GM10248 (cell line): ENCODE data around the gene PUS7.
"Not testable (repeated sequence)": the region's sequence is repeated elsewhere in the genome, so short reads cannot be mapped to it uniquely, and the experiment has no call there.

Experiments
- CTCF ChIA-PET: fragments of 300-600 bp; sonication (Branson Sonifier 250); formaldehyde crosslinking; extraction: SDS; loops from one replicate; lab custom pipeline; 2021; ENCODE audit warnings: antibody characterized with exemption; lab: Yijun Ruan, JAX
- POLR2A ChIA-PET: fragments of 350-650 bp; sonication (Branson Sonifier 250); formaldehyde crosslinking; extraction: SDS; loops from one replicate; lab custom pipeline; 2020; ENCODE audit warnings: antibody characterized with exemption; lab: Yijun Ruan, JAX
- DNase-seq: peaks from one replicate; pipeline ENCODE4 v3.0.0; 2012; ENCODE audit errors: extremely low spot score
- TF ChIP-seq, protein P1 (sequence below): IDR thresholded peaks from 2 replicates; pipeline ENCODE4 v1.5.1; 2012; ENCODE audit warnings: mild to moderate bottlenecking, low read depth; ENCODE audit errors: extremely low read depth, missing control alignments, control extremely low read depth

PUS7 gene

DNA sequence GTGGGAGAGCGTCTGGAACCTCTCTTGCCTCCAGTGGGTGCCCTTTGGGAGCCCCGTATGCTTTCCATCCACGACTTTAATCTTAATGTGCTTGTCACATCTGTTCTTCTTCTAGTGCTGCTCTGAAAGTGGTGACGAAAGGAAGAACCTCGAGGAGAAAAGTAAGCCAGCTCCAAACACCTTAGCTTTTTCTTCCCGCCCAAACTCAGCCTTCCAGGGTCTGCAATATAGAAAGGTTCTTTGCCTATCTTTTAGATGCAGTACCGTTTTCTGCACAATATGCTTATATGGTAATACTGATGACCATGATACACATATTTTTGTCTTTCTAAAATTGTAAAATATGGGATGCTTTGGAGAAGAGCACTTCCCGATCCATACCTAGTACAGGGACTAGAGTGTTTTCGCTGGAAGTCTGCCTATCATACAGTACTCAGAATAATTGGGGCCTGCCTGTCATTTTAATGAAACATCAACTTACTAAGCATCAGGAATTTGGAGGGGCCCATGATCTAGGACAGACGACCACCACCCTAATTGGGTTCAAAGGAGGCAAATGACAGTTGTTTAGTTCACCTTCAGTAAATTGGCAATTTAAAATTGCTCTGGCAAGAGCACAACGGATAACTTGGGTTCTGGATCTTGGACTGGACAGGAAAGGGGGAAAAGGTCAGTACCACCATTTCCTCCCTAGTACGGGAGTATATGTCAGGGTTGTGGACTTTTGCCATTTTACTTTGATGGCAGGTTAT, 10.8 kb upstream of the PUS7 start:
- TF ChIP-seq, protein P1, sequence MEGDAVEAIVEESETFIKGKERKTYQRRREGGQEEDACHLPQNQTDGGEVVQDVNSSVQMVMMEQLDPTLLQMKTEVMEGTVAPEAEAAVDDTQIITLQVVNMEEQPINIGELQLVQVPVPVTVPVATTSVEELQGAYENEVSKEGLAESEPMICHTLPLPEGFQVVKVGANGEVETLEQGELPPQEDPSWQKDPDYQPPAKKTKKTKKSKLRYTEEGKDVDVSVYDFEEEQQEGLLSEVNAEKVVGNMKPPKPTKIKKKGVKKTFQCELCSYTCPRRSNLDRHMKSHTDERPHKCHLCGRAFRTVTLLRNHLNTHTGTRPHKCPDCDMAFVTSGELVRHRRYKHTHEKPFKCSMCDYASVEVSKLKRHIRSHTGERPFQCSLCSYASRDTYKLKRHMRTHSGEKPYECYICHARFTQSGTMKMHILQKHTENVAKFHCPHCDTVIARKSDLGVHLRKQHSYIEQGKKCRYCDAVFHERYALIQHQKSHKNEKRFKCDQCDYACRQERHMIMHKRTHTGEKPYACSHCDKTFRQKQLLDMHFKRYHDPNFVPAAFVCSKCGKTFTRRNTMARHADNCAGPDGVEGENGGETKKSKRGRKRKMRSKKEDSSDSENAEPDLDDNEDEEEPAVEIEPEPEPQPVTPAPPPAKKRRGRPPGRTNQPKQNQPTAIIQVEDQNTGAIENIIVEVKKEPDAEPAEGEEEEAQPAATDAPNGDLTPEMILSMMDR, result no peak
- ChIA-PET CTCF (interaction anchor here (0.9 to 3.7 kb wide), 11 partner anchors 13 to 567 kb away, joined by 3 to 48 read pairs (median 6); no protein-coding TSS in a partner anchor), POLR2A (interaction anchor here (1.6 kb wide), 1 partner anchor 12 kb away, joined by 7 read pairs; no protein-coding TSS in a partner anchor)

DNA sequence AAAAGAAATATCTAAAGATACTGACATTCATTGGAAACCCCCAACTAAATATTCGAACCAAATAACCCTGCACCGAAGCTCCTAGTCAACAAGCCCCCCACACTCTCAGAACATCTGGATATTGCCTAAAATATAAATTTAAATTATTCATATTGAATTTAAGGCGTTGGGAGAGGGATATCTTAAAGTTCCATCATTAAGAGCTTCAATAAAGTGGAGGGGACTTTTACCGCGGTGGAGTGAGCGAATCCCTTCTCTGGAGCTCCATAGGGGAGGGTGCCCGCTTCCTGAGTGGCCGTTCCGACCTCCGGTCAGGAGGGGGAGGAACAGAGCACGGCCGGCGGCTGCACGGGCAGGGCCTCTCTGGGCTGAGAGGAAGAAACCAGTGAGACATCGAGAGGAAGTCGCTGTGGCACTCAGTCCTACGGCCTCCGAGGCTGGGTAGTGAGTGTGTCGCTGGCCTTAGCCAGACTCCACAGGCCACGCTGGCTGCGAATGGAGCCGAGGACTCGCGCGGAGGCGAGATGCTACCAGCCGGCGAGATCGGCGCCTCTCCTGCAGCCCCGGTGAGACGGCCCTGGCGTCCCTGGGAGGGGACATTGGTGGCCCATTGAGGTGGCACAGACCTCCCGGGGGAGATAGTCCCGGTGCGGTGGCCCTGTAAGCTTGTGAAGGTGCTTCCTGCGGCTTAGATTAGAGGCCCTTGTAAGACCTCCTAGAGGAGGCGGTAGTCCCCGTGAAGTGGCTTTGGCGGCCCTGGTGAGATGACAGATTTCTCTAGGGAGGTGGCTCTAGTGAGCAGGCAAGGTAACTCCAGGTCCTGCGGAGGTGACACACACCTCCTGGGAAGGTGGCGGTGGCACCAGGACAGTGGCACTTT, 10.0 kb upstream of the PUS7 start, which contains the start of gene RINT1:
RINT1 (plus strand) TSS at position 410 of the 880 bp plus-strand sequence; CDS start at position 525, 115 bp downstream.
- TF ChIP-seq, protein P1, result peak; percentile 89
- ChIA-PET POLR2A (interaction anchor here (1.0 to 1.6 kb wide), 3 partner anchors 13 to 517 kb away, joined by 3 to 7 read pairs (median 4); no protein-coding TSS in a partner anchor), CTCF (interaction anchor here (0.6 to 3.7 kb wide), 28 partner anchors 8 to 613 kb away, joined by 3 to 48 read pairs (median 4); partner anchors contain the start of gene PUS7)
- peak; percentile 91 for DNase-seq

More for the DNA sequence above, 10.8 kb upstream of the PUS7 start:
- no peak for DNase-seq

DNA sequence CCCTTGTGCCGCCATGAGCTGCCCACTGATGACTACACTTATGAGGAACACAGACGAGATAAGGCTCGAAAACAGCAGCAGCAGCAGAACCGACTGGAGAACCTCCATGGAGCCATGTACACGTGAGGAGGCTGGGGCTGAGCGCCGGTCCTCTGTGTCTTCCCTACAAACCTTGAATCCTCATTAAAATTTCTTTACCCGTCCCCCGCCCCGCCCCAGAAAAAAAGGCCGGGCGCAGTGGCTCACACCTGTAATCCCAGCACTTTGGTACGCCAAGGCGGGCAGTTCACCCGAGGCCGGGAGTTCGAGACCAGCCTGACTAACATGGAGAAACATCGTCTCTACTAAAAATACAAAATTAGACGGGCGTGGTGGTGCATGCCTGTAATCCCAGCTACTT, 8.5 kb upstream of the PUS7 start:
- TF ChIP-seq, protein P1, result no peak
- no peak for DNase-seq
- ChIA-PET POLR2A (no interaction called here), CTCF (interaction anchor here (1.8 to 2.1 kb wide), 2 partner anchors 11 to 57 kb away, joined by 4 to 16 read pairs; no protein-coding TSS in a partner anchor)

DNA sequence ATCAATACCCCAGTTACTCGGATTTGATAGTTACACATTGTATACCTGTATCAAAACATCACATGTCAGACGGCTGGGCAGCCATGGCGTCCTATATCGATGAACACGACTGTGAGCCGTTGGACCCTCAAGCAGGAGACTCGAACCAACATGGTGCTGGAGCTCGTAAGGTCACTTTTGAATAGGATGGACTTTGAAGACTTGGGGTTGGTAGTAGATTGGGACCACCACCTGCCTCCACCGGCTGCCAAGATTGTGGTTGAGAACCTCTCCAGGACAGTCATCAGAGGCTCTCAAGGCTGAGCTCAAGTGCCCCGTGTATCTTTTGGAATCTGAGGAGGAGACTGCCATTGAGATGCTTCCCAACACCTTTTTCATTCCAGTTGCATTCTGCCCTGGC, 8.1 kb upstream of the PUS7 start:
- TF ChIP-seq, protein P1, result no peak
- ChIA-PET POLR2A (no interaction called here), CTCF (no interaction called here)
- no peak for DNase-seq

DNA sequence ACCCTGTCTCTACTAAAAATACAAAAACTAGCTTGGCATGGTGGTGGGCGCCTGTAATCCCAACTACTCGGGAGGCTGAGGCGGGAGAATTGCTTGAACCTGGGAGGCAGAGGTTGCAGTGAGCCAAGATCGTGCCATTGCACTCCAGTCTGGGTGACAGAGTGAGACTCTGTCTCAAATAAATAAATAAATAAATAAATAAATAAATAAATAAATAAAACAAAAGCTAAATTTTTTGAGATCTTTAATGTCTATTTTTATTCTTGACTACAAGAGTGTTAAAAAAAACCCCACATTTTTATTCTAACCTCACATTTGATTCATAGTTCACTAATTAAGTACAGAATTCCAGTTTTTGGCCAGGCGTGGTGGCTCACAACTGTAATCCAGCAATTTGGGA, 5.7 kb upstream of the PUS7 start:
- DNase-seq, CTCF ChIA-PET, POLR2A ChIA-PET: not testable (repeated sequence)

DNA sequence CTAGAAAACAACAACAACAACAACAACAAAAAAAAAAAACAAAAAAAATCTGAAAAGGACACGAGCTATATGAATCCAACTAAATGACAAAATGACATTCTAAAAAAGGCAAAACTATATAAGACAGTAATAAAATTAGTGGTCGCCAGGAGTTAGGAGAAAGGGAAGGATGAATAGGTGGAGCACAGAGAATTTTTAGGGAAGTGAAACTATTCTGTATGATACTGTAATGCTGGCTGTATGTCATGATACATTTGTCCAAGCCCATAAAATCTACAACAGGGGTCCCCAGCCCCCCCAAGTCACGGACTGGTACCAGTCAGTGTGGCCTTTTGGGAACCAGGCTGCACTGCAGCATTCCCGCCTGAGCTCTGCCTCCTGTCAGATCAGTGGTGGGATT, 2.8 kb upstream of the PUS7 start:
- ChIA-PET CTCF (no interaction called here), POLR2A (no interaction called here)
- DNase-seq, result no peak
- TF ChIP-seq, protein P1, result no peak

DNA sequence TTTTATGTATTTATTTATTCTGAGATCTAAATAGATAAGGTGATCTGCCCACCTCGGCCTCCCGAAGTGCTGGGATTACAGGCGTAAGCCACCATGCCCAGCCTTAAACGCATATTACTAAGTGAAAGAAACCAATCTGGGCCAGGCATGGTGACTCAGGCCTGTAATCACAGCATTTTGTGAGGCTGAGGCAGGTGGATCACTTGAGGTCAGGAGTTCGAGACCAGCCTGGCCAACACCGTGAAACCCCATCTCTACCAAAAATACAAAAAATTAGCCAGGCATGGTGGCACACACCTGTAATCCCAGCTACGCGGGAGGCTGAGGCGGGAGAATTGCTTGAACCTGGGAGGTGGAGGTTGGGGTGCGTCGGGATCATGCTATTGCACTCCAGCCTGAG, 2.4 kb upstream of the PUS7 start:
- DNase-seq, POLR2A ChIA-PET: not testable (repeated sequence)
- CTCF ChIA-PET, result interaction anchor here (1.9 kb wide), 1 partner anchor 7 kb away, joined by 7 read pairs; the partner anchor contains the start of gene RINT1
